HCT116 (cell line): ENCODE results near the gene RAI14. TPM values are rescaled to one million over a fixed set of nuclear protein-coding genes. Genes with fewer than 3 reads are reported as not detected.

Experiments used
- ATAC-seq: fragments of 200-7000 bp; cut with Tn5 transposase; 2 replicates; pipeline ENCODE4 v1.9.1; 2020; ENCODE audit warnings: mild to moderate bottlenecking, moderate library complexity
- BruUV-seq: library from RNA; stranded (reverse); fragments of 400-500 nt; replicated peaks from 2 replicates; lab custom pipeline; 2021; lab: Mats Ljungman, UMichigan
- CTCF ChIA-PET: fragments of 300-600 bp; sonication (Branson Sonifier 250); formaldehyde crosslinking; loops from one replicate; lab custom pipeline; 2021; ENCODE audit warnings: antibody characterized with exemption; lab: Charles Lee
- POLR2A ChIA-PET: fragments of 300-600, 350-600 bp; sonication (Branson Sonifier 250); formaldehyde crosslinking; loops from one replicate; lab custom pipeline; 2021; ENCODE audit warnings: antibody characterized with exemption; lab: Charles Lee
- RAD21 ChIA-PET, 2 experiments: fragments of 300-600 bp; sonication (Branson Sonifier 250); formaldehyde crosslinking; loops; one replicate each; lab custom pipeline; 2023; ENCODE audit warnings: low total read pairs in 2 of 2; ENCODE audit not compliant: uncharacterized antibody in 2 of 2, unreplicated experiment in 2 of 2, low non-redundant PET in 1 of 2; lab: Charles Lee
- DNase-seq: peaks from one replicate; pipeline ENCODE4 v3.0.0-alpha.2; 2010; ENCODE audit warnings: low read depth, low spot score
- H2AFZ ChIP-seq: fragments of 200-600 bp; shearing (Covaris generic), sonication (generic); 2 replicates; pipeline ENCODE4 v1.6.1; 2017; ENCODE audit warnings: low read depth, mixed run types, mixed read lengths, antibody characterized with exemption, low read length; ENCODE audit not compliant: poor library complexity, severe bottlenecking
- H3K27ac ChIP-seq: 2 replicates; pipeline ENCODE4 v1.5.1; 2012; ENCODE audit warnings: low read depth, low read length
- H3K27me3 ChIP-seq: fragments of 200-600 bp; sonication (generic); 2 replicates; pipeline ENCODE4 v1.6.1; 2016; ENCODE audit warnings: mixed run types, low read length, mixed read lengths; ENCODE audit not compliant: insufficient read depth
- H3K36me3 ChIP-seq, 2 experiments: fragments of 200-500 bp in 1 of 2; fragments of 200-600 bp in 1 of 2; sonication (Bioruptor generic) in 1 of 2; sonication (generic) in 1 of 2; 2 replicates each; pipeline versions ENCODE4 v1.5.1 to v1.6.1; 2014 to 2016; ENCODE audit warnings: low read length in 2 of 2, inconsistent platforms in 1 of 2, mixed read lengths in 1 of 2, mixed run types in 1 of 2; ENCODE audit not compliant: insufficient read depth in 2 of 2, control insufficient read depth in 1 of 2
- H3K4me1 ChIP-seq, 2 experiments: fragments of 200-600 bp in 1 of 2; sonication (generic) in 1 of 2; 2 replicates each; pipeline versions ENCODE4 v1.5.1 to v1.6.1; 2012 to 2017; ENCODE audit warnings: low read length in 2 of 2, inconsistent platforms in 1 of 2, mild to moderate bottlenecking in 1 of 2, mixed read lengths in 1 of 2, mixed run types in 1 of 2, moderate library complexity in 1 of 2; ENCODE audit not compliant: insufficient read depth in 2 of 2, control insufficient read depth in 1 of 2
- H3K4me2 ChIP-seq: fragments of 200-600 bp; sonication (generic); 2 replicates; pipeline ENCODE4 v1.6.1; 2017; ENCODE audit warnings: mixed run types, low read length, mixed read lengths
- H3K4me3 ChIP-seq, 2 experiments: fragments of 200-600 bp in 1 of 2; sonication (generic) in 1 of 2; replicated peaks in 1 of 2; 2 replicates each; pipeline ENCODE4 v1.5.1; 2011 to 2016; ENCODE audit warnings: low read length in 2 of 2, control low read depth in 1 of 2, low read depth in 1 of 2, mild to moderate bottlenecking in 1 of 2, mixed read lengths in 1 of 2, mixed run types in 1 of 2
- H3K79me2 ChIP-seq: fragments of 200-600 bp; sonication (generic); 2 replicates; pipeline ENCODE4 v1.6.1; 2017; ENCODE audit warnings: mild to moderate bottlenecking, mixed run types, low read length, moderate library complexity, mixed read lengths; ENCODE audit not compliant: insufficient read depth
- H3K9ac ChIP-seq: fragments of 200-600 bp; sonication (generic); 2 replicates; pipeline ENCODE4 v1.6.1; 2016; ENCODE audit warnings: low read length, mixed read lengths
- H3K9me2 ChIP-seq: fragments of 200-600 bp; sonication (generic), shearing (Covaris generic); 2 replicates; pipeline ENCODE4 v1.6.1; 2017; ENCODE audit warnings: mixed run types, mild to moderate bottlenecking, moderate library complexity; ENCODE audit not compliant: insufficient read depth
- H3K9me3 ChIP-seq, 2 experiments: fragments of 200-500 bp in 1 of 2; fragments of 200-600 bp in 1 of 2; sonication (Bioruptor generic) in 1 of 2; sonication (generic) in 1 of 2; 2 replicates each; pipeline ENCODE4 v1.6.1; 2014 to 2017; ENCODE audit warnings: low read length in 2 of 2, mixed read lengths in 2 of 2, inconsistent platforms in 1 of 2, low read depth in 1 of 2, mild to moderate bottlenecking in 1 of 2, mixed run types in 1 of 2, moderate library complexity in 1 of 2; ENCODE audit not compliant: control insufficient read depth in 1 of 2, insufficient read depth in 1 of 2
- H4K20me1 ChIP-seq: fragments of 200-600 bp; sonication (generic), shearing (Covaris generic); 2 replicates; pipeline ENCODE4 v1.6.1; 2017; ENCODE audit warnings: mixed run types, mild to moderate bottlenecking, moderate library complexity; ENCODE audit not compliant: insufficient read depth
- ATF3 ChIP-seq: IDR thresholded peaks from 2 replicates; pipeline ENCODE4 v1.6.1; 2012
- CTCF ChIP-seq, 3 experiments: fragments of 200-600 bp in 1 of 3; sonication (generic) in 1 of 3; IDR thresholded peaks in 2 of 3; conservative IDR thresholded peaks in 1 of 3; 2 replicates each; pipeline ENCODE4 v1.5.1; 2012 to 2017; ENCODE audit warnings: low read depth in 2 of 3, low read length in 2 of 3, antibody characterized with exemption in 1 of 3, borderline replicate concordance in 1 of 3, control low read depth in 1 of 3, mild to moderate bottlenecking in 1 of 3, mixed read lengths in 1 of 3, mixed run types in 1 of 3, moderate library complexity in 1 of 3; ENCODE audit not compliant: insufficient read depth in 1 of 3
- ELF1 ChIP-seq: IDR thresholded peaks from 2 replicates; pipeline ENCODE4 v1.6.1; 2012; ENCODE audit warnings: low read depth, borderline replicate concordance
- EZH2 ChIP-seq: fragments of 200-600 bp; sonication (generic); IDR thresholded peaks from 2 replicates; pipeline ENCODE4 v1.6.1; 2017; ENCODE audit warnings: antibody characterized with exemption, mixed run types
- EZH2phosphoT487 ChIP-seq: fragments of 200-600 bp; IDR thresholded peaks from 2 replicates; pipeline ENCODE4 v1.6.1; 2018; ENCODE audit warnings: antibody characterized with exemption, borderline replicate concordance
- FOSL1 ChIP-seq: IDR thresholded peaks from 2 replicates; pipeline ENCODE4 v1.6.1; 2012; ENCODE audit warnings: low read depth
- MAX ChIP-seq: IDR thresholded peaks from 2 replicates; pipeline ENCODE4 v1.6.1; 2012
- POLR2AphosphoS5 ChIP-seq: IDR thresholded peaks from 2 replicates; pipeline ENCODE4 v1.6.1; 2011; ENCODE audit warnings: mild to moderate bottlenecking, low read depth, low read length, moderate library complexity
- RAD21 ChIP-seq: IDR thresholded peaks from 2 replicates; pipeline ENCODE4 v1.6.1; 2012; ENCODE audit warnings: low read depth, mild to moderate bottlenecking
- REST ChIP-seq: IDR thresholded peaks from 2 replicates; pipeline ENCODE4 v1.6.1; 2012; ENCODE audit warnings: low read depth
- TCF7L2 ChIP-seq: IDR thresholded peaks from 2 replicates; pipeline ENCODE4 v1.7.0; 2011; ENCODE audit warnings: borderline replicate concordance, inconsistent platforms; ENCODE audit not compliant: insufficient read depth, insufficient read length; ENCODE audit errors: extremely low read depth
- ZBTB33 ChIP-seq: IDR thresholded peaks from 2 replicates; pipeline ENCODE4 v1.6.1; 2011; ENCODE audit warnings: mild to moderate bottlenecking, low read length, moderate library complexity; ENCODE audit not compliant: insufficient replicate concordance; ENCODE audit errors: extremely low read depth
- ZNF274 ChIP-seq: fragments of 200-500 bp; sonication (Bioruptor generic); IDR thresholded peaks from 2 replicates; pipeline ENCODE4 v1.6.1; 2014; ENCODE audit warnings: mild to moderate bottlenecking, low read depth, low read length, inconsistent platforms
- intact Hi-C: fragments of 100-400 bp; cut with micrococcal nuclease; formaldehyde crosslinking; loops from 2 replicates; pipeline ENCODE4 v1.10.0; 2022
- total RNA-seq: library from RNA; stranded (reverse); gene quantifications from one replicate; pipeline ENCODE4 v1.2.1, GENCODE V29; 2021; ENCODE audit not compliant: unreplicated experiment

RAI14 gene
- total RNA-seq, 1 experiment from 2014 or later: 47.9 TPM

- ChIA-PET CTCF (no interaction called here), POLR2A (no interaction called here), RAD21 (no interaction called here)
- intact Hi-C loops: loop anchor here (10.0 kb wide), 1 partner anchor 237 kb away; no protein-coding TSS in a partner anchor
- Histone ChIP-seq H3K36me3 (peaks cover 0 to 12% of the 10 kb centered on the region in 2 experiments; a peak in 1 of 4 replicates), H3K27me3 (no peaks in the 10 kb centered on the region), H3K4me3 (peak overlapping the region in 1 of 2 experiments; percentile 89; a peak in 2 of 4 replicates), H3K4me2 (peak overlapping the region; percentile 94), H2AFZ (no peak overlapping the region), H3K27ac (no peak overlapping the region), H3K4me1 (peaks cover 13 to 24% of the 10 kb centered on the region in 2 experiments), H4K20me1 (no peaks in the 10 kb centered on the region), H3K9me2 (no peaks in the 10 kb centered on the region), H3K9me3 (no peaks in the 10 kb centered on the region), H3K9ac (peak overlapping the region; percentile 89; the same call in 1 of the 2 replicates), H3K79me2 (peaks cover 62% of the 10 kb centered on the region)
- no peak for ATAC-seq
- TF ChIP-seq ATF3: no peak
- no peak for TF ChIP-seq FOSL1
- no peak for TF ChIP-seq MAX
- TF ChIP-seq TCF7L2: no peak
- no peak for TF ChIP-seq EZH2phosphoT487
- no peak for TF ChIP-seq EZH2
- TF ChIP-seq POLR2AphosphoS5: no peak
- TF ChIP-seq RAD21: no peak
- TF ChIP-seq CTCF (IDR thresholded peaks at IDR 0.05 in 2 of 3, conservative IDR thresholded peaks at IDR 0.05 in 1 of 3; ENCODE audit: borderline replicate concordance in 1 of 3, insufficient read depth in 1 of 3, low read depth in 2 of 3, low read length in 2 of 3): no peak
- no peak for TF ChIP-seq ZBTB33
- TF ChIP-seq ELF1: no peak
- TF ChIP-seq REST: no peak
- TF ChIP-seq ZNF274: no peak
- TSS peak; percentile 45 for BruUV-seq
- DNase-seq: no peak
These were observed 1.9 kb downstream of the RAI14 start for GRCh38 chr5:34657988-34658387.
